ENCODE results near the gene GHRL. TPM values are rescaled to one million over a fixed set of nuclear protein-coding genes. Genes with fewer than 3 reads are reported as not detected.

The GHRL gene
- total RNA-seq, 5 donors from 2014 or later (not counting 1 experiment from before 2014, with no cell fraction given), result 0.29 to 1.7 (median 0.61) TPM; not detected in 1

DNA sequence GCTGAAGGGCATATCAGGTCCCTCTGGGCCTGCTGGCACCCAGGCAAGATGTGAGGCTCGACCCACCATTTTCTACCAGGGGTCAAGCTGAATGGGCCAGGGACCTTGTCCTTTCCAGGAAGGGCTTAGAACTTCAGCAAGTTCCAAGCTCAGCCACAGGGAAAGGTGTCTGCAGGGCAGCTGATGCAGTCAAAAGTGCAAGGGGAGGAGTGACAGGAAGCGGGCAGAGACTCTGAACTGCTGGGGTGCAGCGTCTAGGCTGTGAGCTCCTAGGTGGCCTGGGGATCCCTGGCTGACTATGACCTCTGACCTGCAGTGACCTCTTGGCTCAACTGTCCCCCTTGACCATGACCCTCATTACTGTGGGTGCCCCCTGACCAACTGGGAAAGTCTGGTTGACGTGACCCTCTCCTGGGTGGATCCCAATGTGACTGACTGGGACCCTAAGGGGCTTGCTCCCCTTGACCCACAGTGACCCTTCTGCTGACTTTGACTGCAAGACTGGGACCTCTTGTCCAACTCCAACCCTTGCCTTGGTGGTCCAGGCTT lies 42.5 kb upstream of the GHRL start:
- DNase-seq (no peak), ATAC-seq (replicated peaks in 1 of 4) (peak in 2 of 4 experiments; percentile 32 to 37)
- Mint-ChIP-seq H3K36me3 (no peaks in the 10 kb centered on the region), H3K4me3 (no peak overlapping the region), H3K27ac (no peak overlapping the region), H3K27me3 (peaks cover 2 to 6% of the 10 kb centered on the region in 2 donors), H3K9me3 (no peaks in the 10 kb centered on the region), H3K4me1 (peaks cover 0 to 20% (median 6%) of the 10 kb centered on the region in 3 donors)
- Histone ChIP-seq H3K4me3 (ENCODE audit: control insufficient read depth in 1 of 2, extremely low read depth in 1 of 2, low read length in 1 of 2) (no peak overlapping the region), H3K27ac (ENCODE audit: low read length) (no peak overlapping the region), H3K9me3 (no peaks in the 10 kb centered on the region), H3K27me3 (replicated peaks in 1 of 2; ENCODE audit: control insufficient read depth in 2 of 2, extremely low read depth in 1 of 2, insufficient read depth in 2 of 2, low read length in 1 of 2) (peaks cover 0 to 21% of the 10 kb centered on the region in 2 experiments), H3K4me1 (ENCODE audit: control insufficient read depth in 1 of 2, extremely low read depth in 1 of 2, insufficient read depth in 2 of 2, low read length in 2 of 2) (peaks cover 0 to 4% of the 10 kb centered on the region in 2 experiments), H3K36me3 (ENCODE audit: control insufficient read depth in 2 of 2, extremely low read depth in 1 of 2, insufficient read depth in 1 of 2, low read length in 1 of 2) (no peaks in the 10 kb centered on the region)
- ChIA-PET CTCF (no interaction called here), POLR2A (no interaction called here)
- 48% methylated on average over 4 of the region's 4 CpGs for WGBS (ENCODE audit: insufficient coverage)

DNA sequence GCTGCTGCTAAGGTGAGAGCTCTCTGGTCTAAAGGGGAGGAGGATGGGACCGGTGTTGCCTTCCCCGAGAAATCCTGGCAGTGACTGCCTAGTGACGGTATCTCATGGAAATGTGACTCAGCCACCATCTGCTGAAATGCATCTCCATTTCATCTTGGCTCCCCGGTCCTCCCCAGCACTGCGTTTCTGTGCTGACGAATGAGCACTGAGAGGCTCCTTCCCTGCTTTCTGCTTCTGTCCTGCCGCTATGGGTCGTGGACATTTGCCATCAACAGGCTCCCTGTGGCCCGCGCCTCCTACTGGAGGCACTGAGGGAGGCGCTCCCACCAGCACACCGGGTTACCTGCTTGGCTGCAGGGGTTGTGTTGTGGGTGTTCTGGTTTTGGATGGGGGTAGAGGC lies 41.7 kb upstream of the GHRL start:
- Histone ChIP-seq H3K4me1 (ENCODE audit: control insufficient read depth in 1 of 2, extremely low read depth in 1 of 2, insufficient read depth in 2 of 2, low read length in 2 of 2) (peaks cover 0 to 4% of the 10 kb centered on the region in 2 experiments), H3K36me3 (ENCODE audit: control insufficient read depth in 2 of 2, extremely low read depth in 1 of 2, insufficient read depth in 1 of 2, low read length in 1 of 2) (no peaks in the 10 kb centered on the region), H3K4me3 (ENCODE audit: control insufficient read depth in 1 of 2, extremely low read depth in 1 of 2, low read length in 1 of 2) (no peak overlapping the region), H3K27me3 (replicated peaks in 1 of 2; ENCODE audit: control insufficient read depth in 2 of 2, extremely low read depth in 1 of 2, insufficient read depth in 2 of 2, low read length in 1 of 2) (peaks cover 0 to 28% of the 10 kb centered on the region in 2 experiments), H3K27ac (ENCODE audit: low read length) (no peak overlapping the region), H3K9me3 (no peaks in the 10 kb centered on the region)
- H3K27me3 Mint-ChIP-seq, result peaks cover 6 to 9% of the 10 kb centered on the region in 2 donors
- ChIA-PET POLR2A (no interaction called here), CTCF (no interaction called here)
- peaks cover 0 to 20% (median 6%) of the 10 kb centered on the region in 3 donors for H3K4me1 Mint-ChIP-seq
- ATAC-seq (replicated peaks in 1 of 4) (no peak), DNase-seq (no peak)
- H3K4me3 Mint-ChIP-seq, result no peak overlapping the region
- H3K27ac Mint-ChIP-seq, result no peak overlapping the region
- no peaks in the 10 kb centered on the region for H3K9me3 Mint-ChIP-seq
- WGBS (ENCODE audit: insufficient coverage), result 87% methylated on average over 10 of the region's 12 CpGs
- no peaks in the 10 kb centered on the region for H3K36me3 Mint-ChIP-seq

DNA sequence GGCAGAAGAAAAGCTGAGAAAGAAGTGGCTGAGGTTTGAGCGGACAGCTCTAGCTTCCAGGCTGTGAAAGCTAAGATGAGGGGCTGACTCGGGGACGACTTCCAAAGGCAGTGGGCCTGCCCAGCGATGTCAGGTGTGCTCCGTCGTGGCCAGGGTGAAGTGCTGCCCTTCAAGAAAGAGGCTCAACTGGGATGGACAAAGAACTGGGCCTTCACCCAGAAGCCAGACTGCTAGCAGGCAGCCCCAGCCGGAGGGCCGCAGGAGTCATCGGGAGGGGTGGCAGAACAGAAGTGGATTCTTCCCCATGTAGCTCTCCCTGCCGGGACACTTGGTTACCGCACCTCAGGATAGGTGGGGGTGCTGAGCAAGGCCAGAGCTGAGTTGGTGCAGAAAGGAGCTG lies 41.3 kb upstream of the GHRL start:
- H3K27me3 ChIP-seq (replicated peaks in 1 of 2; ENCODE audit: control insufficient read depth in 2 of 2, extremely low read depth in 1 of 2, insufficient read depth in 2 of 2, low read length in 1 of 2), result peaks cover 0 to 28% of the 10 kb centered on the region in 2 experiments
- DNase-seq (no peak), ATAC-seq (replicated peaks in 1 of 4) (no peak)
- Mint-ChIP-seq H3K27me3 (peaks cover 10 to 13% of the 10 kb centered on the region in 2 donors), H3K36me3 (no peaks in the 10 kb centered on the region), H3K27ac (no peak overlapping the region), H3K4me1 (peaks cover 0 to 20% (median 6%) of the 10 kb centered on the region in 3 donors), H3K4me3 (no peak overlapping the region), H3K9me3 (no peaks in the 10 kb centered on the region)
- no peak overlapping the region for H3K4me3 ChIP-seq (ENCODE audit: control insufficient read depth in 1 of 2, extremely low read depth in 1 of 2, low read length in 1 of 2)
- WGBS (ENCODE audit: insufficient coverage), result 92% methylated on average over 9 of the region's 11 CpGs
- POLR2A ChIA-PET, result no interaction called here
- H3K9me3 ChIP-seq, result no peaks in the 10 kb centered on the region
- peaks cover 0 to 3% of the 10 kb centered on the region in 2 experiments for H3K4me1 ChIP-seq (ENCODE audit: control insufficient read depth in 1 of 2, extremely low read depth in 1 of 2, insufficient read depth in 2 of 2, low read length in 2 of 2)
- CTCF ChIA-PET, result no interaction called here
- H3K27ac ChIP-seq (ENCODE audit: low read length), result no peak overlapping the region
- no peaks in the 10 kb centered on the region for H3K36me3 ChIP-seq (ENCODE audit: control insufficient read depth in 2 of 2, extremely low read depth in 1 of 2, insufficient read depth in 1 of 2, low read length in 1 of 2)

DNA sequence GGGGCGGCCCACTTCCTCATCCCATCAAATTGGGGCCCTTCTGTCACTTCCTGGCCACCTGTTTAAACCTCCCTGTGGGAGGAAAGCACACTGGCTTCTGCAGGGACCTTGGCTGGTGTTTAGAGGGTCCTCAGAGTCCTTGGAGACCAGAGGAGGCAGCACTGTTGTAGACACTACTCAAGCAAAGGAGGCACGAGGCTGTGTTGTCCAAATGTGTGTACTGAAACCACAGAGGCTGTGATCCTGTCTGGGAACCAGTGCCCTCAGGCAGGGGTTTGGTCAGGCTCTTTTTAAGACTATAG lies 40.6 kb upstream of the GHRL start:
- Histone ChIP-seq H3K4me1 (ENCODE audit: control insufficient read depth in 1 of 2, extremely low read depth in 1 of 2, insufficient read depth in 2 of 2, low read length in 2 of 2) (no peaks in the 10 kb centered on the region), H3K9me3 (no peaks in the 10 kb centered on the region), H3K4me3 (ENCODE audit: control insufficient read depth in 1 of 2, extremely low read depth in 1 of 2, low read length in 1 of 2) (no peak overlapping the region), H3K27me3 (replicated peaks in 1 of 2; ENCODE audit: control insufficient read depth in 2 of 2, extremely low read depth in 1 of 2, insufficient read depth in 2 of 2, low read length in 1 of 2) (peaks cover 0 to 30% of the 10 kb centered on the region in 2 experiments), H3K36me3 (ENCODE audit: control insufficient read depth in 2 of 2, extremely low read depth in 1 of 2, insufficient read depth in 1 of 2, low read length in 1 of 2) (no peaks in the 10 kb centered on the region), H3K27ac (ENCODE audit: low read length) (no peak overlapping the region)
- DNase-seq (no peak), ATAC-seq (replicated peaks in 1 of 4) (no peak)
- Mint-ChIP-seq H3K36me3 (no peaks in the 10 kb centered on the region), H3K9me3 (no peaks in the 10 kb centered on the region), H3K4me1 (peaks cover 0 to 20% (median 6%) of the 10 kb centered on the region in 3 donors), H3K27ac (no peak overlapping the region), H3K4me3 (no peak overlapping the region), H3K27me3 (peaks cover 16 to 18% of the 10 kb centered on the region in 2 donors)
- CTCF ChIA-PET, result no interaction called here
- POLR2A ChIA-PET, result no interaction called here
- WGBS (ENCODE audit: insufficient coverage), result 29% methylated on average over 1 of the region's 2 CpGs

DNA sequence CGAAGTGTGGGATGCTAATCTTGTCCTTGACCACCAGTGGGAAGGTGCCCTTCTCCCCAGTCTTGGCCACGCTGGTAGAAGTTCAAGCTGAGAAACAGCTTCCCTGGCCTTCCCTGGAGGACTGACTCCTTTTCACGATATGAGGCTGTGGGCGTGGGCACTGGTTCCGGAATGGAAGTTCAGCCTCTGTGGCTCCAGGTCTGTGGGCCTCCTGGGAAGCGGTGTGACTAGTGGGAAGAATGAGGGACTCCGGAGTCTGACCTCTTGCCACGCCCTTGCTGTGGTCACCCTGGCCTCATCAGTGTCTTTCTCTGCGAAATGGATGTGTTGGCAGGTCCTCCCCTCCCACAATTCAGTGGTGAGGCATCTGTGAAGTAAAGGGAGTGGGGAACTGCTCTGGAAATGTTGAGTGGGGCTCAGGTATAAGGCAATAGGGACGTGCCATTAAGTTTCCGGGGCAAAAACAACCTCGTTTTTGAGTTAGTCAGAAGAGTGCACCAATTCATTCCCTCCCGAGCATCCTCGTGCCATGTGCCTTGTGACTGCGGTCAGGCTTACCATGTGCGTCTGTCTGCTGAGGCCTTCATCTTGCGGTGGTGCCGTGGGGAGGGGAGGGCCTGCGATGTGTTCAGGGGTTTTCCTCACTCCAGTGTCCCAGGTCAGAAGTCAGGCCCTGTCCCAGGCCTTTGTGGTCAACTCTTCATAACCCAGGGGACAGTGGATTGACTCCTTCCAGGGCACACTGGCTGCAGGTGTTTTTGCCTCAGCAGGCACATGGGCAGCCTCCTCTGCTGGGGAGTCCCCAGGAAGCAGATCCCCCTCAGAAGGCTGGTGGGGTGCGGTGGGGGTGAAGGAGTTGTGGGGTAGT lies 40.0 kb upstream of the GHRL start:
- ATAC-seq (replicated peaks in 1 of 4) (no peak), DNase-seq (no peak)
- Mint-ChIP-seq H3K4me1 (peaks cover 0 to 20% (median 6%) of the 10 kb centered on the region in 3 donors), H3K27me3 (peaks cover 15 to 19% of the 10 kb centered on the region in 2 donors), H3K36me3 (no peaks in the 10 kb centered on the region), H3K27ac (no peak overlapping the region), H3K4me3 (no peak overlapping the region), H3K9me3 (no peaks in the 10 kb centered on the region)
- ChIA-PET POLR2A (no interaction called here), CTCF (no interaction called here)
- WGBS (ENCODE audit: insufficient coverage), result 77% methylated on average over 13 of the region's 20 CpGs
- H3K4me1 ChIP-seq (ENCODE audit: control insufficient read depth in 1 of 2, extremely low read depth in 1 of 2, insufficient read depth in 2 of 2, low read length in 2 of 2), result no peaks in the 10 kb centered on the region
- H3K27ac ChIP-seq (ENCODE audit: low read length), result no peak overlapping the region
- H3K27me3 ChIP-seq (replicated peaks in 1 of 2; ENCODE audit: control insufficient read depth in 2 of 2, extremely low read depth in 1 of 2, insufficient read depth in 2 of 2, low read length in 1 of 2), result peaks cover 0 to 31% of the 10 kb centered on the region in 2 experiments
- no peaks in the 10 kb centered on the region for H3K9me3 ChIP-seq
- no peak overlapping the region for H3K4me3 ChIP-seq (ENCODE audit: control insufficient read depth in 1 of 2, extremely low read depth in 1 of 2, low read length in 1 of 2)
- no peaks in the 10 kb centered on the region for H3K36me3 ChIP-seq (ENCODE audit: control insufficient read depth in 2 of 2, extremely low read depth in 1 of 2, insufficient read depth in 1 of 2, low read length in 1 of 2)

DNA sequence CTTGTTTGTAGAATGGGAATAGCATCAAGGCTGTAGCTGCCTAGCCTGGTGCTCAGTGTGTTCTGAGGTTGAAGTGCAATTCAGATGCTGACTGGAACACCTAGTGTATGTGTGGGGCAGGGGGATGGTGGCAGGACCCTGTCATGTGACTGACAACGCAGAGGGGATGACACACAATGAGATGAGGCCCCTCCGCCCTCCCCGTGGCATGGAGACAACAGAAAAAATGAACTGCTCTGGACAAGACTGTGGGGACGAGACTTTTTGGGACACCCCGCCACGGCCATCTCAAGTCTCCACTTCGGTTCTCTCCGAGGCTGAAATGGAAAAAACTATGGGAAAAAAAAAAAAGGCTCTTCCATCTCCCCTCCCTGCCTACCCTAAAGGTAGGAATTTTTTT lies 38.6 kb upstream of the GHRL start:
- 69% methylated on average over 3 of the region's 8 CpGs for WGBS (ENCODE audit: insufficient coverage)
- H3K4me1 Mint-ChIP-seq, result peaks cover 0 to 20% (median 6%) of the 10 kb centered on the region in 3 donors
- no peaks in the 10 kb centered on the region for H3K9me3 Mint-ChIP-seq
- Histone ChIP-seq H3K9me3 (no peaks in the 10 kb centered on the region), H3K4me3 (ENCODE audit: control insufficient read depth in 1 of 2, extremely low read depth in 1 of 2, low read length in 1 of 2) (no peak overlapping the region), H3K27me3 (replicated peaks in 1 of 2; ENCODE audit: control insufficient read depth in 2 of 2, extremely low read depth in 1 of 2, insufficient read depth in 2 of 2, low read length in 1 of 2) (peaks cover 0 to 25% of the 10 kb centered on the region in 2 experiments), H3K36me3 (ENCODE audit: control insufficient read depth in 2 of 2, extremely low read depth in 1 of 2, insufficient read depth in 1 of 2, low read length in 1 of 2) (no peaks in the 10 kb centered on the region), H3K4me1 (ENCODE audit: control insufficient read depth in 1 of 2, extremely low read depth in 1 of 2, insufficient read depth in 2 of 2, low read length in 2 of 2) (no peaks in the 10 kb centered on the region), H3K27ac (ENCODE audit: low read length) (no peak overlapping the region)
- peaks cover 22 to 23% of the 10 kb centered on the region in 2 donors for H3K27me3 Mint-ChIP-seq
- no peak for DNase-seq
- no peaks in the 10 kb centered on the region for H3K36me3 Mint-ChIP-seq
- ChIA-PET POLR2A (interaction anchor here in 1 of 2 donors (0.6 kb wide), 1 partner anchor 364 kb away, joined by 3 read pairs; no protein-coding TSS in a partner anchor), CTCF (no interaction called here)
- no peak for ATAC-seq (replicated peaks in 1 of 4)
- H3K27ac Mint-ChIP-seq, result no peak overlapping the region
- H3K4me3 Mint-ChIP-seq, result no peak overlapping the region
